GM08714 (cell line): ENCODE results near the gene RCAN3.

Experiments
- H3K4me3 ChIP-seq: fragments of 200-500 bp; sonication (Bioruptor generic); 2 replicates; pipeline ENCODE4 v1.5.1; 2014; ENCODE audit warnings: mild to moderate bottlenecking, low read length, inconsistent platforms
- ZNF274 ChIP-seq: IDR thresholded peaks from 2 replicates; pipeline ENCODE4 v1.6.1; 2012; ENCODE audit warnings: mild to moderate bottlenecking, low read depth, low read length

The RCAN3 gene

DNA sequence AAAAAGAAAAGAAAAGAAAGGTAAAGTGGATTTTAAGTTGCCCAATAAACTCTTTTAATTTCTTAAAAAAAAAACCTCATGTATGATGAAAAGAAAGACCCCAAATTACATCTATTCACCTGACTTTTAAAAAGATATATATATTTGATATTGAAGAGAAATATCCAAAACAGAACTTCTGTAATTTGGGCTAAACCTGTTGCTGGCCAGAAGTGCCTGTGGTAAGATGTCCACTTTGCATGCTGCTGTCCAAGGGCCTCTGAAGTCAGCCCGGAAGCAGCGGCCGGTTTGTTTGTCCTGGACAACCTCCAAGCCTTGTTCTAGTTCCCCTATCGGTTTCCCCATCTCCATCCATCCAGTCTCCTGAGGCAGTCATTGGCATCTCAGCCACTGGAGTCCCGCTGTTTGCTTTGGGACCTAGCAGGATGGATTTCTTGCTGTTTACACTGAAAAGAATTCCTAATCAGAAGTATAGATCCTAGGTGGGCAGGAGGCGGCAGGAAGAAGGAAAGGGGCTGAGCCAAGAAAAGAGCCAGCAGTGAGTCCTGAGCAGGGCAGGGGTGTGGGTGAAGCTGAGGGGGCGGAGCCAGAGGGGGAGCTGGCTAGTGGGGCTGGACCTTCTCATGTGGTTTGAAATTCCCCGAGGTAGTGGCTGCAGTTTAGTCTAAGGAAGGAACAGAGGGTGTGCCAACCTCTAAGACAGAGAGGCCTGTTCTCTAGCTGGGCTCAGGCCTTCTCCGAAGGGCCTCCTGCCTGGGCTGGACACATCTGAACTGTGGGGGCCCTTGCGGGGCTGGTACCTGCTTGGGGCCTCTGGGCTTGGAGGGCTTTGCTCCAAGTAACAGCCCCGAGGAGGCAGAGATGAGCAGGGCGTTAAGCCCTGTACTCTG is 56.5 kb downstream of the RCAN3 start:
- H3K4me3 ChIP-seq = no peak overlapping the region
- TF ChIP-seq ZNF274 = no peak

DNA sequence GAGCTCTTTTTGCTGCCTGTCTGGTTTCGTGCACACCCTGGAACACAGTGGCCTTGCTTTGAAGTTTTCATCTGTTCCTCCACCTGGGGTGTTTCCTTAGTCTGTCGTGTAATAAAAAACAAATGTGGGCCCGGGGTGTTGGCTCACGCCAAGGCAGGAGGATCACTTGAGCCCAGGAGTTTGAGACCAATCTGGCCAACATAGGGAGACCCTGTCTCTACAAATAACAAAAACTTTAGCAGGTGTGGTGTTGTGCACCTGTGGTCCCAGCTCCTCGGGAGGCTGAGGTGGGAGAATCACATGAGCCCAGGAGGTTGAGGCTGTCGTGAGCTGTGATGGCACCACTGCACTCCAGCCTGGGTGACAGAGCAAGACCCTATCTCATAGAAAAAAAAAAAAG is 57.7 kb downstream of the RCAN3 start:
- H3K4me3 ChIP-seq = no peak overlapping the region
- TF ChIP-seq ZNF274 = no peak

DNA sequence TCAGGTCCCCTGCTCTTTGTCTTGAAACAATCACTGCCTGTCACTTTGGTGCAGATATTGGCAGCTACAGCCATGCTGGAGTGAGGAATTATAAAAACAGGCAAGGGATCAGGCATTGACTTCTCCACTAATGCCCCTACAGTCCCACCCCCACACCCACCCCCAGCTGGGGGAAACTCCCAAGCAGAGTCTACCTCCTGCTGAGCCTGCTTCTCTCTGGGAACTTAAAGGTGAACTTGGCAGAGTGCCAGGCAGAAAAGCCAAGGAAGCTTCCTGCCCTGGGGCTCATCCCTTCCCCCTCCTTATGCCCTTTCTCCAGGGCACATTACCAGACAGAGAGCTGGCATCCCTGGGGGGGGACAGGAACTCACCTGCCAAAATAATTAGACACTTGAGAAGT is 60.0 kb downstream of the RCAN3 start:
- no peak overlapping the region for H3K4me3 ChIP-seq
- TF ChIP-seq ZNF274 = no peak

DNA sequence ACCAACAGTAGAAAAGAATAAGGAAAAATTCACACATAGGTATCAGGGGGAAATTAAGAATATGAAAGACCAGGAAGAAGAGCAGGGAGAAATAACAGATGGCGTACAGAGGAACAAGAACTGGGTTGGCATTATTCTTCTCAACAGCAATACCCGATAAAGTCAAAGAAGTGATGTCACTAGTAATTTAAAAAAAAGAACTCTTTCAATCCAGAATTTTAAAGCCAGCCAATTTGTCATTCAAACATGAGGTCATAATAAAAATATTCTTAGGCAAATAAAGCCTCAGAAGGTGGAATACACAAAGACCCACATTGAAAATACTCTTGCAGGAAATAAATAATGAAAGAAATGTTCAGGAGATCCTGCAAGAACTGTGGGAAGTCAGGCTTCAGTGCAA is 62.1 kb downstream of the RCAN3 start:
- TF ChIP-seq ZNF274 = no peak
- no peak overlapping the region for H3K4me3 ChIP-seq

DNA sequence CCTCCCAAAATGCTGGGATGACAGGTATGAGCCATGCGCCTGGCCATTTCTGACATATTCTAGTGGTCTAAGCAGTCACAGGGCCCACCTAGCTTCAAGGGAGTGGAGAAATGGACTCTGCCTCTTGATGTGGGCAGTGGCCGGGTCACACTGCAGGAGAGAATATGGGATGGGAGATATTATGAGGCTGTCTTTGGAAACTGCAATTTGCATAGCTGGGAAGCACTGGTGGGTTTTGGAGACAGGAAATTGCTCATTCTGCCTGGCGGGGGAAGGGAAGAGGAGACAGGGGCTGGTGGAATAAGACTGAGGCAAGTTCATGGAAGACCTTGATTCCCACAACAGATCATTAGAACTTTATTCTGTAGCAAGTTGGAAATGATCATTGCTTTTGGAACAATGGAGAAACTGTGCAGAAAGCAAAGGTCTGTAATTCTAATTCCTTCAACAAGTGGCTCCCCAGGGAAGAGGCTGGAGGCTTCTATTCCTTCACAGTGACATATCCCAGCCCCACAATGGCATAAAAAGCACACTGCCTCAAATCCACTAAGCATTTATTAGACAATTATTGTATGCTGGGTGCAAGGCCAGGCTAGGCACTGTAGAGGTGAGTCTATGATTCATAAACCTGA is 63.7 kb downstream of the RCAN3 start:
- TF ChIP-seq ZNF274 = no peak
- no peak overlapping the region for H3K4me3 ChIP-seq

DNA sequence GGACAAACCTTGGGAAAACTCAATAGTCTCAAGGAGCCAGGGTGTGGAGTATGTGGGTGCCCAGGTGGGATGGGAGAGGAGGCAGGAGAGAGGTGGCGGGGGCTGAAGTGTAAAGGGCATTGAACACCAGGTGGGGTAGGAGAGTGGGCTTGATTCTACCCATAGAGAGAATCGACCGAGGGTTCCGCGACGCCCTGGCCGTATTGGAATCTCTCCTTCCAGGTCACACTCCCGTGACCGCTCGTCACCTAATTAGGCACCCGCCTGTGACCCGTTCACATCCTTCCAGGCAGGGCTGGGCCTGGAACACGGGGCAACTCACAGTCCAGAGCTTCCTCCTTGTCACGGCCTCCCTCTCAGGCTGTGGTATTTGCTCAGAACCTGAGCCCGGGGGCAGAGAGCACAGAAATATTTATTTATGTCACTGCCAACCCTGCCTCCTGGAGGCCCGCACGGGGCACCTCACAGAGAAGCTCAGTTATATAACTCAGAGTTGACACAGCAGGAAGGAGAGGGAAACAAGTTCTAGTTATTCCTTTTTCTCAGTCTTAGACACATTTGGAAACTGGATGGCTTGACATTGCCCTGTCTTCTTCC is 65.3 kb downstream of the RCAN3 start:
- TF ChIP-seq ZNF274 = no peak
- no peak overlapping the region for H3K4me3 ChIP-seq

DNA sequence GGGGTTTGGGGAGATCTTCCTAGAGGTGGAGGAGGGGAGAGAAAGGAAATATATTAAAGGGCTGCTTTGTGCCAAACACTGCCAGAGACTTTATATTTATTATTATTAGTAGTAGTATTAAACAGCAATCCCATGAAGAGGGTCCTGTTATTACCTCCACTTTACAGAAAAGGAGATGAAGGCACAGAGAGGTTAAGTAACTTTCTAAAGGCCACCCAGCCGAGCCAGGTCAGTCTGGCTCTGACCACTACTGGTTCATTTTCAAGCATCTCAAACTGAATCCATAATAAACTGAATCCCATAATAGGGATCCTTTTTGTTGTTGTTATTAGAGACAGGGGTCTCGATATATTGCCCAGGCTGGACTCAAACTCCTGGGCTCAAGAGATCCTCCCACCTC is 65.8 kb downstream of the RCAN3 start:
- H3K4me3 ChIP-seq = no peak overlapping the region
- no peak for TF ChIP-seq ZNF274

DNA sequence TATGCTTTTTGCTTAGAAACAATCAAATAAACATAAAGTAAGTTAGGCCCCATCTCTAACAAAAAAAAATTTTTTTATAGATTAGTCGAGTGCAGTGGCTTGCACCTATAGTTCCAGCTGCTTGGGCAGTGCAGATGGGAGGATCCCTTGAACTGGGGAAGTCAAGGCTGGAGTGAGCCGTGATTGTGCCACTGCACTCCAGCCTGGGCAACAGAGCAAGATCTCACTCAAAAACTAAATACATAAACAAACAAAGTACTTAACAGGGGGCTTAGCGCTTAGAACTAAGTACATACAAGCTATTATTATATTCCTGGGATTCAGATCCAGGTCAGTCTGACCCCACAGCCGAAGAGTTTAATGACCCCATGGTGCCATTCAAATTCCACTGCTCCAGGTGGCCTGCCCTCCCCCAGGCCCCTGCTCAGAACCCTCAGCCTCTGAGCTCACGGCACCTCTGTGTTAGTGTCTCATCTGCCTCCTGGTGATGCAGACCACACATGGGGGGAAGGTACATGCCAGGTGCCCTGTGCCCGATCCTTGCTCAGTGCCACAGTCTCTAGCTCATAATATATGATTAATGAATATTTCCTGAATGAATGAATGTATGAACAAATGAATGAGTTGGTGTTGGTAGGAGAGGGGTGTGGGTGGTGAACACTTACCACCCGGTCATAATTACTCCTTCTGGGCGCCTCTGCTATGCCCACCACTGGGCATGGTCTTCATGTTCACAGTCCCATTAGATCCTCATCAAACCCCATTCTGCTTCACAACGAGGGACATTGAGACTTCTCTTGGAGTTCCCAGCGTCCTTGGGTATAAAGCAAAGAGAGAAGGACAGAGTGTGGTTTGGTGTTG is 67.9 kb downstream of the RCAN3 start:
- no peak for TF ChIP-seq ZNF274
- no peak overlapping the region for H3K4me3 ChIP-seq

DNA sequence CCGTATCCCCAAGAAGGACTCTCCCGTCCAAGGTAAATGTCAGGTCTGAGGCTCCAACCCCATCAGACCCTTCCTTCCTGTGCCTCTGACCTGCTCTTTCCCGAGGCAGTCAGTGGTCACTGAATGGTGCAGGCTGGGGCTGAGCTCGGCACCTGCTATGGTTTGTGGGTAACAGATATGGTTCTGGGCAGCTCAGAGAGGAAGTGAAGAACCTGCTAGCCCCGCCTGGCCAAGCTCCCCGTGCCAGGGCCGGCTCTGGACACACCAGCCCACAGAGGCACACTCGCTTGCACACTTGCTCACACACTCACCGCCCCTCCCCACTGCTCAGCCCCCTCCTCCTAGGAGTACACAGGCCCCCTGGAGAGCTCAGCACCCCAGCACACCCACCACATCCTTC is 69.7 kb downstream of the RCAN3 start:
- no peak overlapping the region for H3K4me3 ChIP-seq
- TF ChIP-seq ZNF274 = no peak

DNA sequence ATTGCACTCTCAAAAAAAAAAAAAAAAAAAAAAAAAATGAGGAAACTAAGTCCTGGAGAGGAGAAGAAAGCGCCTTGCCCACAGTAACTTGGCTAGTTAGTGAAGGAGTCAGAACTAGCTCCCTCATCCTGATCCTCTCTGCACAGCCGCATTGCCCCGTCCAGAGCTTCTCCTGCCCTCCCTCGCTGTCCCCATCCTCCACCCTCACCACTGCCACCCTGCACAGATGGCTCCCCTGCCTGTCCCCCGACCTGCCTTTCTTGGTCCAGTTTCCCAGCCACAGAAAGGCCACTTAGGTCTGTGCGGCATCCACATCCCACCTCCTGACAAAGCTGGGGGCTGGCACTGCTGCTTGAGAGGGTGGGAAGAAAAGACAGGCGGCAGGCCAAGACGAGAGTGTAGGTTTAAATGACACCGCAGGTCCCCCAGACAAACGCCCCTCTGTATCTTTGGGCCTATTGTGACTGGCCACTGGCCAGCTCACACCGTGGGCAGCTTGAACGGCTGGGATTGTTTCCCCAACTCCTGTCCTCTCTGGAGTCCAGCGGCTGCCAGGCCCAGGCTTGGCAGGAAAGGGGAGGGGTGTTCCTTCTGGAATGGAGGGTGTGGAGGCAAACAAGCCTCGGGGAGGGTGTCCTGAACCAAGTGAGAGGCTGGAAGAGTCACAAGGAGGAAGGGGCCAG is 73.4 kb downstream of the RCAN3 start:
- TF ChIP-seq ZNF274 = no peak
- H3K4me3 ChIP-seq = no peak overlapping the region

DNA sequence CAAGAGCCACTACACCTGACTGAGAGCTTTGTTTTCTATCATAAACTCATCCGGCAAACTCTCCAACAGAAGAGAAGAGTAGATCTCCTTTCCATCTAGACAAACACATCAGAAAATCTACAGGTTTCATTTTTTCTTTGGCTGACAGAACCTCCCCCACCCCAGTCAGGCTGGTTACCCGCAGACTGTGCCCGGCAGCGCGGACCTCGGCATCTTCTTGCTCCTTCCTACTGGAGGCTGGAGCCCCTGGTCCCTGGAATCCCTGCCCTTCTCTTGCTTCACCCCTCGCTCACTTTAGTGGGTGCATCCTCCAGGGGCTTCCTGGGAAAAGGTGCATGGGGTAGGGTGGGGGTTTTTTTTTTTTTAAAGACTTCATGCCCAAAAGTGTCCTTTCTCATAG is 76.2 kb downstream of the RCAN3 start:
- H3K4me3 ChIP-seq = no peak overlapping the region
- no peak for TF ChIP-seq ZNF274

DNA sequence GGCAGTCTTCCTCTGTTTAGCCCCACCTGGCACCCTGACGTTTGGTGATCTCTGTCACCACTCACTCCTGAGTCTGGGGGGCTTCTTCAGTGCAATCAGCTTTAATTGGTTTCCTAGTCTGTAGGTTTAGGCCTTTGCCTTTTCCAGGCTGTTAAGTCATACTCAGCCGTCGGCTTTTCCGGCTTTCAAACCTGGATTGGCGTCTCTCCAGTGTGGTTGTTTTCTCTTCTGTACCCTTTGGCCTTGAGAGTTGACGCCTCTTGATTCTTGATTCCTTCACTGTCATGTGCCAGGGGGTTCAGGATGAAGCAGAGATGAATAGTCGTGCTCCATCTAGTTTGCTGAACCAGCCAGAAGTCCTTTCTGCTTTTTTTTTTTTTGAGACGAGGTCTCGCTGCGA is 78.1 kb downstream of the RCAN3 start:
- TF ChIP-seq ZNF274 = no peak
- no peak overlapping the region for H3K4me3 ChIP-seq

DNA sequence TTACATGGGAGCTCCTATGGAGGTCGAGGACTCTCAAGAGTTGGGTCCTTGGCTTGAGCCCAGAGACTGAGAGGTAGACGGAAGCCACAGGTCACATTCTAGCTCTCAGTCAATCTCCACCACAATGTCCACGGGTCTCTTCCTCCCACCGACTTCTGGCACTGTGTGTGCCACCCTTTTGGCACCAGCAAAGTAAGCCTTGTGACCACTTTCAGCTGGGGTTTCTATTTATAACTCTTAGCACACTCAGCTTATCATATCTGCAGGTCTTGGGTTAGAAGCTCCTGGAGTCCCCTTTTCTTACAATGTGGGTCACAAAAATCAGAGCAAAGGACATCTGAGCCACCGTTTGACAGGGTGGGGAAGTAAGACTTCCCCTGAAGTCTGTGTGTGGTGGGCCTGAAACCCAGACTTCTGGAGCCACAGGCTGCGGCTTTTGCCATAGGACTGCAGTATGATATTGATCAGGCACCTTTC is 81.6 kb downstream of the RCAN3 start:
- TF ChIP-seq ZNF274 = no peak
- no peak overlapping the region for H3K4me3 ChIP-seq
